Measurements from ENCODE around the gene RNPS1.

Gene RNPS1

GRCh38 chr16:2234813-2235170 lies 33.1 kb downstream of the RNPS1 start:
- H3K4me3 ChIP-seq (ENCODE audit: low read depth, low read length), result no peak overlapping the region
- H3K27me3 ChIP-seq (ENCODE audit: control insufficient read depth, insufficient read depth, low read length), result no peaks in the 10 kb centered on the region
- no peak overlapping the region for H3K27ac ChIP-seq
- H3K4me2 ChIP-seq (ENCODE audit: low read length), result no peak overlapping the region
- no peak overlapping the region for H2AFZ ChIP-seq
- H3K79me2 ChIP-seq, result no peaks in the 10 kb centered on the region
- no peak overlapping the region for H3K9ac ChIP-seq
- no peaks in the 10 kb centered on the region for H3K9me3 ChIP-seq (ENCODE audit: control insufficient read depth, low read length)
- no peaks in the 10 kb centered on the region for H3K36me3 ChIP-seq (ENCODE audit: control insufficient read depth, insufficient read depth, low read length)
- no peak for TF ChIP-seq CTCF (IDR thresholded peaks at IDR 0.05)
- no peaks in the 10 kb centered on the region for H3K4me1 ChIP-seq

DNA sequence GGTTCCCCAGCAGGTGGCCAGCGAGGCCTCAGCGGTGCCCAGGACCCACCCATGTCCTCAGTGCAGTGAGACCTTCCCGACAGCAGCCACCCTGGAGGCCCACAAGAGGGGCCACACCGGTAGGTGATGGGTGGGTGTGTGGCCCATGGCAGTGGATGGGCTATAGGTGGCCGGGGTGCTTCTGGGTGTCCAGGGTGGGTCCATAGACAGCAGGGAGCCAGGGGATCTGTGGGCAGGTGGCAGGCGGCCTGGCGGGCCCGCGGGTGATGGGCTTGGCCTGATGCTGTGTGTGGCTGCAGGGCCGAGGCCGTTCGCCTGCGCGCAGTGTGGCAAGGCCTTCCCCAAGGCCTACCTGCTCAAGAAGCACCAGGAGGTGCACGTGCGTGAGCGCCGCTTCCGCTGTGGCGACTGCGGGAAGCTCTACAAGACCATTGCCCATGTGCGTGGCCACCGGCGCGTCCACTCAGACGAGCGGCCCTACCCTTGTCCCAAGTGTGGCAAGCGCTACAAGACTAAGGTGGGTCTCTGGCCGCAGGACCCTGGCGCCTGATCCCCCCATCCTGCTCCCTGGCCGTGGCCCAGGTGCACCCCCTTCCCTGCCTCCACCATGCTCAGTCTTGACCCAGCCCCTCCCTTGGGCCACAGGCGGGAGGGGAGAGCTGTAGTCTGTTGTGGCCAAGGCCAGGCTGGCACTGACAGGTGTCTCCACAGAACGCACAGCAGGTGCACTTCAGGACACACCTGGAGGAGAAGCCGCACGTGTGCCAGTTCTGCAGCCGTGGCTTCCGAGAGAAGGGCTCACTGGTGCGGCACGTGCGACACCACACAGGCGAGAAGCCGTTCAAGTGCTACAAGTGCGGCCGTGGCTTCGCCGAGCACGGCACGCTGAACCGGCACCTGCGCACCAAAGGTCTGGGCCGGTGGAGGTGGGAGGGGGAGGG lies 33.8 kb downstream of the RNPS1 start:
- Histone ChIP-seq H3K9ac (no peak overlapping the region), H3K27me3 (ENCODE audit: control insufficient read depth, insufficient read depth, low read length) (no peaks in the 10 kb centered on the region), H3K4me1 (no peaks in the 10 kb centered on the region), H3K9me3 (ENCODE audit: control insufficient read depth, low read length) (no peaks in the 10 kb centered on the region), H3K36me3 (ENCODE audit: control insufficient read depth, insufficient read depth, low read length) (no peaks in the 10 kb centered on the region), H3K79me2 (no peaks in the 10 kb centered on the region), H3K4me2 (ENCODE audit: low read length) (no peak overlapping the region), H3K27ac (no peak overlapping the region), H3K4me3 (ENCODE audit: low read depth, low read length) (no peak overlapping the region), H2AFZ (no peak overlapping the region)
- TF ChIP-seq CTCF (IDR thresholded peaks at IDR 0.05), result no peak

- no peak overlapping the region for H3K27ac ChIP-seq
- H3K9me3 ChIP-seq (ENCODE audit: control insufficient read depth, low read length), result no peaks in the 10 kb centered on the region
- no peaks in the 10 kb centered on the region for H3K4me1 ChIP-seq
- H3K9ac ChIP-seq, result no peak overlapping the region
- no peaks in the 10 kb centered on the region for H3K27me3 ChIP-seq (ENCODE audit: control insufficient read depth, insufficient read depth, low read length)
- peaks cover under 1% of the 10 kb centered on the region for H3K79me2 ChIP-seq
- H3K36me3 ChIP-seq (ENCODE audit: control insufficient read depth, insufficient read depth, low read length), result no peaks in the 10 kb centered on the region
- H3K4me3 ChIP-seq (ENCODE audit: low read depth, low read length), result no peak overlapping the region
- H3K4me2 ChIP-seq (ENCODE audit: low read length), result no peak overlapping the region
- TF ChIP-seq CTCF (IDR thresholded peaks at IDR 0.05), result no peak
- no peak overlapping the region for H2AFZ ChIP-seq
Observed at GRCh38 chr16:2233046-2233775, 34.7 kb downstream of the RNPS1 start.

GRCh38 chr16:2232094-2232990 lies 35.6 kb downstream of the RNPS1 start:
- no peak overlapping the region for H3K4me3 ChIP-seq (ENCODE audit: low read depth, low read length)
- no peak overlapping the region for H3K9ac ChIP-seq
- no peak overlapping the region for H2AFZ ChIP-seq
- no peaks in the 10 kb centered on the region for H3K4me1 ChIP-seq
- H3K9me3 ChIP-seq (ENCODE audit: control insufficient read depth, low read length), result no peaks in the 10 kb centered on the region
- H3K27ac ChIP-seq, result no peak overlapping the region
- no peak for TF ChIP-seq CTCF (IDR thresholded peaks at IDR 0.05)
- no peaks in the 10 kb centered on the region for H3K36me3 ChIP-seq (ENCODE audit: control insufficient read depth, insufficient read depth, low read length)
- no peak overlapping the region for H3K4me2 ChIP-seq (ENCODE audit: low read length)
- no peaks in the 10 kb centered on the region for H3K27me3 ChIP-seq (ENCODE audit: control insufficient read depth, insufficient read depth, low read length)
- H3K79me2 ChIP-seq, result peaks cover 4% of the 10 kb centered on the region
